OCI-LY3 (cell line): ENCODE measurements around the gene HOXA3.

Experiments
- CTCF ChIP-seq: fragments of 200-600, 300-600 bp; sonication (generic); IDR thresholded peaks from 2 replicates; pipeline ENCODE4 v1.5.1; 2014; ENCODE audit warnings: antibody characterized with exemption, low read length, low read depth
- EZH2phosphoT487 ChIP-seq: fragments of 200-600 bp; shearing (Covaris generic); IDR thresholded peaks from 2 replicates; pipeline ENCODE4 v1.6.1; 2018; ENCODE audit warnings: antibody characterized with exemption, mixed run types, low read depth

GRCh38 chr7:27170426-27171324, 18.3 kb upstream of the HOXA3 start:
- TF ChIP-seq CTCF (no peak), EZH2phosphoT487 (no peak)
